RWPE2 (cell line): Measurements from ENCODE around the gene EDA2R.

Source experiments
- ATAC-seq: fragments of 200-7000 bp; cut with Tn5 transposase; 3 replicates; pipeline ENCODE4 v1.9.1; 2021; ENCODE audit warnings: low read depth
- DNase-seq: peaks from one replicate; pipeline ENCODE4 v3.0.0-alpha.2; 2020; ENCODE audit warnings: low spot score
- H3K27ac ChIP-seq: fragments of 450-650 bp; 2 replicates; pipeline ENCODE4 v1.5.1; 2017; ENCODE audit warnings: mild to moderate bottlenecking; ENCODE audit not compliant: poor library complexity, severe bottlenecking
- H3K27me3 ChIP-seq: fragments of 250-450 bp; sonication (Bioruptor Pico); 2 replicates; pipeline ENCODE4 v1.5.1; 2021; ENCODE audit warnings: mild to moderate bottlenecking, moderate library complexity; ENCODE audit not compliant: insufficient read depth, poor library complexity, severe bottlenecking
- H3K36me3 ChIP-seq: fragments of 250-450 bp; sonication (Bioruptor Pico); 2 replicates; pipeline ENCODE4 v1.5.1; 2020; ENCODE audit warnings: low read depth, mild to moderate bottlenecking, moderate library complexity
- H3K4me1 ChIP-seq: fragments of 250-450 bp; sonication (Bioruptor Pico); 2 replicates; pipeline ENCODE4 v1.5.1; 2021; ENCODE audit warnings: mild to moderate bottlenecking, moderate library complexity; ENCODE audit not compliant: insufficient read depth, poor library complexity, severe bottlenecking
- H3K4me3 ChIP-seq: fragments of 250-450 bp; sonication (Bioruptor Pico); 2 replicates; pipeline ENCODE4 v1.5.1; 2021; ENCODE audit warnings: mild to moderate bottlenecking, moderate library complexity; ENCODE audit not compliant: severe bottlenecking
- H3K9me3 ChIP-seq: fragments of 250-450 bp; sonication (Bioruptor Pico); 2 replicates; pipeline ENCODE4 v1.5.1; 2021; ENCODE audit warnings: mild to moderate bottlenecking, moderate library complexity; ENCODE audit not compliant: severe bottlenecking
- CTCF ChIP-seq: fragments of 450-650 bp; IDR thresholded peaks from one replicate; pipeline ENCODE4 v1.5.1; 2017; ENCODE audit warnings: mild to moderate bottlenecking, moderate library complexity; ENCODE audit not compliant: poor library complexity, severe bottlenecking

The EDA2R gene

DNA sequence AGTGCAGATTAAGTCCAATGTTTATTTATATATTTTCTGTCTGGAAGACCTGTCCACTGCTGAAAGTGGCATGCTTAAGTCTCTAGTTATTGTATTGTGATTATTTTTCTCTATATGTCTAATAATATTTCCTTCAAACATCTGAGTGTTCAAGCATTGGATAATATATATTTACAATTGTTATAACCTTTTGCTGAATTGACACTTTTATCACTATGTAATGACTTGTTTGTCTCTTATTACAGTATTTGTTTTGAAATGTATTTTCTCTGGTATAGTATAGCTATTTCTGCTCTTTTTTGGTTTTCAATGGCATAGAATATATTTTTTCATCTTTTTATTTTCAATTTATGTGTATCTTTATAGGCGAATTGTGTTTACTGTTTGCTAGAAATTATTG is 59.7 kb downstream of the EDA2R start:
- no peak for DNase-seq
- H3K27me3 ChIP-seq = no peaks in the 10 kb centered on the region

GRCh38 chrX:66553973-66554372 is 84.9 kb downstream of the EDA2R start:
- no peak overlapping the region for H3K27ac ChIP-seq
- H3K36me3 ChIP-seq = no peaks in the 10 kb centered on the region
- no peaks in the 10 kb centered on the region for H3K27me3 ChIP-seq
- ATAC-seq (no peak), DNase-seq (no peak)
- no peak overlapping the region for H3K4me3 ChIP-seq
- H3K4me1 ChIP-seq = no peaks in the 10 kb centered on the region
- no peak for TF ChIP-seq CTCF
- no peaks in the 10 kb centered on the region for H3K9me3 ChIP-seq

More for the DNA sequence above, 59.7 kb downstream of the EDA2R start:
- TF ChIP-seq CTCF = no peak
- Histone ChIP-seq H3K4me3 (no peak overlapping the region), H3K36me3 (no peaks in the 10 kb centered on the region), H3K27ac (no peak overlapping the region), H3K9me3 (no peaks in the 10 kb centered on the region), H3K4me1 (no peaks in the 10 kb centered on the region)
- ATAC-seq = no peak

- Histone ChIP-seq H3K9me3 (no peaks in the 10 kb centered on the region), H3K27me3 (no peaks in the 10 kb centered on the region), H3K27ac (no peak overlapping the region), H3K4me3 (no peak overlapping the region), H3K36me3 (no peaks in the 10 kb centered on the region), H3K4me1 (no peaks in the 10 kb centered on the region)
- TF ChIP-seq CTCF = no peak
- ATAC-seq (no peak), DNase-seq (no peak)
These were observed 91.0 kb downstream of the EDA2R start for GRCh38 chrX:66547847-66548369.
